ENCODE results near the gene ATP9B. TPM values are rescaled to one million over a fixed set of nuclear protein-coding genes. Genes with fewer than 3 reads are reported as not detected.

Gene ATP9B
- total and polyA plus RNA-seq, 4 donors = 12.6 to 77.0 (median 29.9) TPM

DNA sequence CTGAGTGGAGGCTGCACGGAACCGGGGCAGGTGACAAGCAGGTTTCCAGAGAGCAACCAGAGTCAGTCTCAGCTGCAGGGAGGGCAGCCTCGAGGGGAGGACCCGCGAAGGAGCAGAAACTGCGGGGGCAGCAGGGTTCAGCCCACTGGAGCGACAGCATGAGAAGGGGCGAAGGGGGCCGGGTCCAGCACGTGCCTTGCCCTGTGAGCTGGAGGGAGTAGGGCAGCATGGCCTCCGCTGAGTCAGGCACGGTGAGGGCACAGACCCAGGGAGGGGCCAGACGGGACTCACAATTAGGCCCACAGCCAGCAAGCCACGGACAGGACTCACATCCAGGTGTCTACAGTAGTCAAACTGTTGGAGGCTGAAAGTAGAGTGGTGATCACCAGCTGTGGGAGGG is 22.7 kb upstream of the ATP9B start:
- TF ChIP-seq, protein P1, sequence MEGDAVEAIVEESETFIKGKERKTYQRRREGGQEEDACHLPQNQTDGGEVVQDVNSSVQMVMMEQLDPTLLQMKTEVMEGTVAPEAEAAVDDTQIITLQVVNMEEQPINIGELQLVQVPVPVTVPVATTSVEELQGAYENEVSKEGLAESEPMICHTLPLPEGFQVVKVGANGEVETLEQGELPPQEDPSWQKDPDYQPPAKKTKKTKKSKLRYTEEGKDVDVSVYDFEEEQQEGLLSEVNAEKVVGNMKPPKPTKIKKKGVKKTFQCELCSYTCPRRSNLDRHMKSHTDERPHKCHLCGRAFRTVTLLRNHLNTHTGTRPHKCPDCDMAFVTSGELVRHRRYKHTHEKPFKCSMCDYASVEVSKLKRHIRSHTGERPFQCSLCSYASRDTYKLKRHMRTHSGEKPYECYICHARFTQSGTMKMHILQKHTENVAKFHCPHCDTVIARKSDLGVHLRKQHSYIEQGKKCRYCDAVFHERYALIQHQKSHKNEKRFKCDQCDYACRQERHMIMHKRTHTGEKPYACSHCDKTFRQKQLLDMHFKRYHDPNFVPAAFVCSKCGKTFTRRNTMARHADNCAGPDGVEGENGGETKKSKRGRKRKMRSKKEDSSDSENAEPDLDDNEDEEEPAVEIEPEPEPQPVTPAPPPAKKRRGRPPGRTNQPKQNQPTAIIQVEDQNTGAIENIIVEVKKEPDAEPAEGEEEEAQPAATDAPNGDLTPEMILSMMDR (IDR thresholded peaks at IDR 0.05; ENCODE audit: control extremely low read depth, extremely low read depth) = no peak
- Histone ChIP-seq H3K9ac (ENCODE audit: insufficient read depth in 1 of 2, low read length in 2 of 2) (no peak overlapping the region), H3K27me3 (ENCODE audit: control insufficient read depth in 3 of 3, insufficient read depth in 3 of 3, low read length in 2 of 3) (peaks cover 0 to 4% (median 3%) of the 10 kb centered on the region in 3 donors), H3K36me3 (ENCODE audit: control insufficient read depth in 4 of 4, insufficient read depth in 4 of 4, low read length in 4 of 4) (no peaks in the 10 kb centered on the region), H3K27ac (ENCODE audit: low read depth in 1 of 2, low read length in 1 of 2) (no peak overlapping the region), H3K4me1 (ENCODE audit: control insufficient read depth in 5 of 5, insufficient read depth in 5 of 5, low read length in 5 of 5) (peaks cover 0 to 13% (median 0%) of the 10 kb centered on the region in 5 donors), H3K4me3 (no peak overlapping the region), H3K9me3 (ENCODE audit: control insufficient read depth in 4 of 4, insufficient read depth in 3 of 4, low read length in 3 of 4) (peaks cover 0 to 6% (median 0%) of the 10 kb centered on the region in 4 donors)
- 72% methylated on average over 14 of the region's 14 CpGs for WGBS, 2 donors
- DNase-seq = no peak
- no peak for ATAC-seq (ENCODE audit: insufficient read depth, low FRiP score)

DNA sequence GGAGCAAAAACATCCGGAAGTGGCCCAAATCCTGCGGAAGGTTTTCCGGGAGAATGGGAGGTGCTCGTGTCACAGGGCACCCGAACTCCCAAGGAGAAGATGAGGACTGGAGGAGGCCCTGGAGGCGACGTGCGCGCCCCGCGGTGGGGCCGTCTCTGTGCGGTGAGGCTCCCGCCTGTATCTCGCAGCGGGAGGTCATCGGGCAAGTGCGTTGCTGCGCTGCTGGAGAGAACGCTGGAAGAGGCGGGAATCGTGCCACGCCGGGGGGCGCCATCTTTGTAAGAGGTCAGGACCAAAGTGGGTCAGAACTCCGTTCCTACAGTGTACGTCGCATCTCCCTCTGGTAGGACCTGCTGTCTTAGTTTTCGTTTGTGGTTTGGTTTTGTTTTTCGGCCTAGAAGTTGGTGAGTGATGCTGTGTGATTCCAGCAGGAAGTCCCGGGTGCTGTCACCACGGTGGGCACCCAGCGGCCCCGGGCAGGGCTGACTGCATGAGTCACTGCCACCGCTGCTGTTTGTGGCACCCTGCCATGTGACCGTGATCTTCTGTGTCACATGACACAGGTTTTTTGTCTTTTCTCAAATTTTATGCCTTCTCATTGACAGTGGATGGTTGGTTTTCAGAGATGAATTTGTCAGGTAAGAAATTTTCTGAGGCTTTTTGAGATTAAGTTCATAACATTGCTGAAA is 21.5 kb upstream of the ATP9B start:
- peaks cover 0 to 4% (median 0%) of the 10 kb centered on the region in 4 donors for H3K9me3 ChIP-seq (ENCODE audit: control insufficient read depth in 4 of 4, insufficient read depth in 3 of 4, low read length in 3 of 4)
- H3K27me3 ChIP-seq (ENCODE audit: control insufficient read depth in 3 of 3, insufficient read depth in 3 of 3, low read length in 2 of 3) = peaks cover 0 to 4% (median 3%) of the 10 kb centered on the region in 3 donors
- H3K9ac ChIP-seq (ENCODE audit: insufficient read depth in 1 of 2, low read length in 2 of 2) = no peak overlapping the region
- peaks cover 0 to 2% (median 0%) of the 10 kb centered on the region in 5 donors for H3K4me1 ChIP-seq (ENCODE audit: control insufficient read depth in 5 of 5, insufficient read depth in 5 of 5, low read length in 5 of 5)
- H3K27ac ChIP-seq (ENCODE audit: low read depth in 1 of 2, low read length in 1 of 2) = no peak overlapping the region
- WGBS, 2 donors = 93 to 94% methylated on average over 36 of the region's 36 CpGs
- DNase-seq = no peak
- TF ChIP-seq, protein P1 (IDR thresholded peaks at IDR 0.05; ENCODE audit: control extremely low read depth, extremely low read depth) = no peak
- H3K36me3 ChIP-seq (ENCODE audit: control insufficient read depth in 4 of 4, insufficient read depth in 4 of 4, low read length in 4 of 4) = no peaks in the 10 kb centered on the region
- ATAC-seq (ENCODE audit: insufficient read depth, low FRiP score) = no peak
- H3K4me3 ChIP-seq = no peak overlapping the region

DNA sequence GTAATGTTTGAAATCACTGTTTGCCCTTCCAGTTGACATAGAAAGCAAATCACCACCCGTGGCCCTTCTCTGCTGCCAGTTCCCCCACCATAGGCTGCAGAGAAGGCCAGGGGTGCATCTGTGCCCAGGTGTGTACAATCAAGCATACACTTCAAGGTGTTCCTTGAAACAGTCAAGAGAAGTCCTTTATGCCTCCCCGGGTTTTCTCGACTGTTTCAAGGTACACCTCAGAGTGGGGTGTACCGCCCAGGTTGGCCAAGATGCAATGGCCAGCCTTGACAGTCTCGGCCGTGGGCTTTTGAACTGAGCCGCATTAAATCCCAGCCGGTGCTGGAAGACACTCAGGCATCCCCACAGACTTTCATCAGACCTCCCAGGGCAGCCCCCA is 21.0 kb upstream of the ATP9B start:
- TF ChIP-seq, protein P1 (IDR thresholded peaks at IDR 0.05; ENCODE audit: control extremely low read depth, extremely low read depth) = no peak
- H3K36me3 ChIP-seq (ENCODE audit: control insufficient read depth in 4 of 4, insufficient read depth in 4 of 4, low read length in 4 of 4) = no peaks in the 10 kb centered on the region
- no peak for ATAC-seq (ENCODE audit: insufficient read depth, low FRiP score)
- H3K9ac ChIP-seq (ENCODE audit: insufficient read depth in 1 of 2, low read length in 2 of 2) = no peak overlapping the region
- no peaks in the 10 kb centered on the region for H3K4me1 ChIP-seq (ENCODE audit: control insufficient read depth in 5 of 5, insufficient read depth in 5 of 5, low read length in 5 of 5)
- peaks cover 0 to 4% (median 3%) of the 10 kb centered on the region in 3 donors for H3K27me3 ChIP-seq (ENCODE audit: control insufficient read depth in 3 of 3, insufficient read depth in 3 of 3, low read length in 2 of 3)
- peaks cover 0 to 4% (median 0%) of the 10 kb centered on the region in 4 donors for H3K9me3 ChIP-seq (ENCODE audit: control insufficient read depth in 4 of 4, insufficient read depth in 3 of 4, low read length in 3 of 4)
- no peak overlapping the region for H3K27ac ChIP-seq (ENCODE audit: low read depth in 1 of 2, low read length in 1 of 2)
- 92 to 93% methylated on average over 8 of the region's 8 CpGs for WGBS, 2 donors
- H3K4me3 ChIP-seq = no peak overlapping the region
- DNase-seq = no peak

All from lung (tissue), 12 donors.